ENCODE data around the gene NEDD9.

Gene NEDD9

GRCh38 chr6:11143394-11144371, 88.8 kb downstream of the NEDD9 start:
- Histone ChIP-seq H3K79me2 (ENCODE audit: control insufficient read depth, low read length) (no peaks in the 10 kb centered on the region), H3K27me3 (ENCODE audit: control insufficient read depth, low read length) (no peaks in the 10 kb centered on the region), H3K27ac (ENCODE audit: low read depth, low read length) (no peak overlapping the region), H3K36me3 (ENCODE audit: control insufficient read depth, low read length) (no peaks in the 10 kb centered on the region), H3K4me3 (ENCODE audit: low read length) (no peak overlapping the region), H3K9me2 (replicated peaks; ENCODE audit: control insufficient read depth, low read length) (no peaks in the 10 kb centered on the region), H3K4me2 (ENCODE audit: low read length) (no peak overlapping the region), H4K20me1 (ENCODE audit: control insufficient read depth, insufficient read depth, low read depth, low read length) (0 out of 2 replicates have a peak, but pooled peaks cover 2% of the 10 kb centered on the region), H3K9me3 (ENCODE audit: control insufficient read depth, insufficient read depth, low read length) (no peaks in the 10 kb centered on the region), H3K4me1 (ENCODE audit: control insufficient read depth, low read length) (peaks cover 8% of the 10 kb centered on the region; the same call in 1 of the 2 replicates), H3F3A (ENCODE audit: control insufficient read depth, insufficient read depth) (no peaks in the 10 kb centered on the region)
- TF ChIP-seq CTCF (IDR thresholded peaks at IDR 0.05; ENCODE audit: low read depth, low read length, poor library complexity, severe bottlenecking) = no peak
- TF ChIP-seq EZH2phosphoT487 (IDR thresholded peaks at IDR 0.05; ENCODE audit: borderline replicate concordance, low read length) = no peak

GRCh38 chr6:11142296-11143027, 90.0 kb downstream of the NEDD9 start:
- no peak overlapping the region for H3K4me2 ChIP-seq (ENCODE audit: low read length)
- TF ChIP-seq EZH2phosphoT487 (IDR thresholded peaks at IDR 0.05; ENCODE audit: borderline replicate concordance, low read length) = no peak
- no peak for TF ChIP-seq CTCF (IDR thresholded peaks at IDR 0.05; ENCODE audit: low read depth, low read length, poor library complexity, severe bottlenecking)

GRCh38 chr6:11141295-11141694, 91.2 kb downstream of the NEDD9 start:
- H3K27ac ChIP-seq (ENCODE audit: low read depth, low read length) = no peak overlapping the region
- no peaks in the 10 kb centered on the region for H3K79me2 ChIP-seq (ENCODE audit: control insufficient read depth, low read length)
- peaks cover 8% of the 10 kb centered on the region; the same call in 1 of the 2 replicates for H3K4me1 ChIP-seq (ENCODE audit: control insufficient read depth, low read length)
- TF ChIP-seq EZH2phosphoT487 (IDR thresholded peaks at IDR 0.05; ENCODE audit: borderline replicate concordance, low read length) (no peak), CTCF (IDR thresholded peaks at IDR 0.05; ENCODE audit: low read depth, low read length, poor library complexity, severe bottlenecking) (no peak)
- H3K9me2 ChIP-seq (replicated peaks; ENCODE audit: control insufficient read depth, low read length) = no peaks in the 10 kb centered on the region
- H3K4me2 ChIP-seq (ENCODE audit: low read length) = no peak overlapping the region
- 0 out of 2 replicates have a peak, but pooled peaks cover 2% of the 10 kb centered on the region for H4K20me1 ChIP-seq (ENCODE audit: control insufficient read depth, insufficient read depth, low read depth, low read length)
- no peaks in the 10 kb centered on the region for H3K9me3 ChIP-seq (ENCODE audit: control insufficient read depth, insufficient read depth, low read length)
- no peaks in the 10 kb centered on the region for H3K36me3 ChIP-seq (ENCODE audit: control insufficient read depth, low read length)
- H3K4me3 ChIP-seq (ENCODE audit: low read length) = no peak overlapping the region
- H3K27me3 ChIP-seq (ENCODE audit: control insufficient read depth, low read length) = no peaks in the 10 kb centered on the region
- H3F3A ChIP-seq (ENCODE audit: control insufficient read depth, insufficient read depth) = no peaks in the 10 kb centered on the region

More at GRCh38 chr6:11142296-11143027, 90.0 kb downstream of the NEDD9 start:
- Histone ChIP-seq H3K27me3 (ENCODE audit: control insufficient read depth, low read length) (no peaks in the 10 kb centered on the region), H4K20me1 (ENCODE audit: control insufficient read depth, insufficient read depth, low read depth, low read length) (0 out of 2 replicates have a peak, but pooled peaks cover 2% of the 10 kb centered on the region), H3K4me3 (ENCODE audit: low read length) (no peak overlapping the region), H3K79me2 (ENCODE audit: control insufficient read depth, low read length) (no peaks in the 10 kb centered on the region), H3K9me3 (ENCODE audit: control insufficient read depth, insufficient read depth, low read length) (no peaks in the 10 kb centered on the region), H3K9me2 (replicated peaks; ENCODE audit: control insufficient read depth, low read length) (no peaks in the 10 kb centered on the region), H3K27ac (ENCODE audit: low read depth, low read length) (no peak overlapping the region), H3K36me3 (ENCODE audit: control insufficient read depth, low read length) (no peaks in the 10 kb centered on the region), H3K4me1 (ENCODE audit: control insufficient read depth, low read length) (peaks cover 8% of the 10 kb centered on the region; the same call in 1 of the 2 replicates), H3F3A (ENCODE audit: control insufficient read depth, insufficient read depth) (no peaks in the 10 kb centered on the region)
